Esophagus muscularis mucosa (tissue), 3 donors: ENCODE measurements around the gene RNF145.

ENCODE experiments used
- POLR2A ChIP-seq: fragments of 450-650 bp; IDR thresholded peaks from one replicate; pipeline ENCODE4 v1.6.1; 2017; ENCODE audit warnings: antibody characterized with exemption, moderate library complexity, mild to moderate bottlenecking, low read depth
- POLR2AphosphoS5 ChIP-seq, 2 donors: sonication (generic); formaldehyde crosslinking; IDR thresholded peaks; one replicate each; pipeline ENCODE4 v1.6.1; 2017; ENCODE audit warnings: antibody characterized with exemption in 2 of 2
- TF ChIP-seq, protein P1 (sequence below), 3 experiments: fragments of 200-600 bp in 2 of 3; fragments of 450-650 bp in 1 of 3; sonication (generic) in 2 of 3; IDR thresholded peaks; one replicate each; pipeline ENCODE4 v1.5.1; 2017 to 2019; ENCODE audit warnings: antibody characterized with exemption in 3 of 3, mild to moderate bottlenecking in 2 of 3, moderate library complexity in 1 of 3

DNA sequence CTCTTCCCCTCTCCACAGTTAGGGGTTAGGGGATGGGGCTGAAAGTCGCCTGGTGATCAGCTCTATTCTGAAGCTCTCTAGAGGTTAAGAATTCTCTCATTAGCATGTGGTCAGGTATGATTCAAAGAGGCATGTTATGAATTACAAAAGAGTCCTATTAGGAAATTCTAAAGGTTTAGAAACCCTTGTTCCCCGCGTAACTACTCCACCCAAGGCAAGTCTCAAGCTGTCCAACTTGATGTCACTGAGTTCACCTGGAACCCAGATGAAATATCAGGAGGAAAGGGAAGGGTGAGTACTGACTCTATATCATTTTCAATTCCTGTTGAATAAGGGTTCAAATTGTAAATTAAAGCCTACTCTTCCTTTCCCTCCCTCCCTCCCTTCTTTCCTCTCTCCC, 18.1 kb upstream of the RNF145 start:
- TF ChIP-seq POLR2AphosphoS5 (IDR thresholded peaks at IDR 0.05) (no peak), POLR2A (no peak)
- TF ChIP-seq, protein P1, sequence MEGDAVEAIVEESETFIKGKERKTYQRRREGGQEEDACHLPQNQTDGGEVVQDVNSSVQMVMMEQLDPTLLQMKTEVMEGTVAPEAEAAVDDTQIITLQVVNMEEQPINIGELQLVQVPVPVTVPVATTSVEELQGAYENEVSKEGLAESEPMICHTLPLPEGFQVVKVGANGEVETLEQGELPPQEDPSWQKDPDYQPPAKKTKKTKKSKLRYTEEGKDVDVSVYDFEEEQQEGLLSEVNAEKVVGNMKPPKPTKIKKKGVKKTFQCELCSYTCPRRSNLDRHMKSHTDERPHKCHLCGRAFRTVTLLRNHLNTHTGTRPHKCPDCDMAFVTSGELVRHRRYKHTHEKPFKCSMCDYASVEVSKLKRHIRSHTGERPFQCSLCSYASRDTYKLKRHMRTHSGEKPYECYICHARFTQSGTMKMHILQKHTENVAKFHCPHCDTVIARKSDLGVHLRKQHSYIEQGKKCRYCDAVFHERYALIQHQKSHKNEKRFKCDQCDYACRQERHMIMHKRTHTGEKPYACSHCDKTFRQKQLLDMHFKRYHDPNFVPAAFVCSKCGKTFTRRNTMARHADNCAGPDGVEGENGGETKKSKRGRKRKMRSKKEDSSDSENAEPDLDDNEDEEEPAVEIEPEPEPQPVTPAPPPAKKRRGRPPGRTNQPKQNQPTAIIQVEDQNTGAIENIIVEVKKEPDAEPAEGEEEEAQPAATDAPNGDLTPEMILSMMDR (IDR thresholded peaks at IDR 0.05): no peak
